ENCODE measurements around the gene XPO6. TPM values are rescaled to one million over a fixed set of nuclear protein-coding genes. Genes with fewer than 3 reads are reported as not detected.

XPO6 gene
- total RNA-seq, 1 donor from 2014 or later: 72.7 TPM

DNA sequence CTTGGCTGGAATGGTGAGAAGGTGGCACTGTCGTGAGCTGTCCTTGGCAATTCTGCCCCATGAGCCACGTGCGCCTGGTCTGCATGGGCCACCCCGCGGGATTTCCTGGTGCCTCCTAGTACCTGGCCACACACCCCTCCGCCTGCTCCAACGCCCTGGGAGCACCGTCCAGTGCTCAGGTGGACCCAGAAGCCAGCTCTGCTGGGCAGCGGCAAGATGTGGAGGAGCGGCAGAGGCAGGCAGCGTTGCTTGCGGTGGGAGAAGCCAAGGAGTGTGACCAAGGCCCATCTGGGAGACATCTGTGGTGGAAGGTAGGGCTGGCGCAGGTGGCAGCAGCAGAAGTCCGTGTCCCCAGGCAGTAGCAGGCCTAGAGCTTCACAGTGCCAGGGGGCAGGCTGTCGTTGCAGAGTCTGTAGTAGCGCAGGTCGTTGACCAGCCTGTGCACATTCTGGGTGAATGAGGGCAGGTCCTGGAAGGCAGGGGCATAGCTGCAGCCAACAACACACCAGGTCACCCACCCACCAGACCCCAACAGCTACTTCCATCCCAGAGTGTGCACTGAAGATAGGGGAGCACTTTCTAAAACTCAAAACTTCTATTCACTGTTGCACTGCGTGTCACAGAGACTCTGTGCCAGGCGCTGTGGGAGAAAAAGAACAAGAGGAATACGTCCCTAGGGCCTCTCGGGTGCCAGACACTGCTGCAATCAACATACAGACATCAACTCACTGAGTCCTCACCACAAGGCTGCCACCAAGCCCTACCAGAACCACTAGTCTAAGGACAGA lies 113.4 kb downstream of the XPO6 start:
- H3K27me3 ChIP-seq: no peaks in the 10 kb centered on the region
- H3K4me3 ChIP-seq: no peak overlapping the region
- intact Hi-C loops (cut with DNase I): no loop called here
- no peak for TF ChIP-seq POLR2A (IDR thresholded peaks at IDR 0.05)
- H3K27ac ChIP-seq: no peak overlapping the region
- no peaks in the 10 kb centered on the region for H3K4me1 ChIP-seq
- H3K9me3 ChIP-seq: no peaks in the 10 kb centered on the region
- DNase-seq (ENCODE audit: extremely low spot score in 2 of 2): no peak
- H3K36me3 ChIP-seq: peaks cover 0 to 56% of the 10 kb centered on the region in 2 donors

DNA sequence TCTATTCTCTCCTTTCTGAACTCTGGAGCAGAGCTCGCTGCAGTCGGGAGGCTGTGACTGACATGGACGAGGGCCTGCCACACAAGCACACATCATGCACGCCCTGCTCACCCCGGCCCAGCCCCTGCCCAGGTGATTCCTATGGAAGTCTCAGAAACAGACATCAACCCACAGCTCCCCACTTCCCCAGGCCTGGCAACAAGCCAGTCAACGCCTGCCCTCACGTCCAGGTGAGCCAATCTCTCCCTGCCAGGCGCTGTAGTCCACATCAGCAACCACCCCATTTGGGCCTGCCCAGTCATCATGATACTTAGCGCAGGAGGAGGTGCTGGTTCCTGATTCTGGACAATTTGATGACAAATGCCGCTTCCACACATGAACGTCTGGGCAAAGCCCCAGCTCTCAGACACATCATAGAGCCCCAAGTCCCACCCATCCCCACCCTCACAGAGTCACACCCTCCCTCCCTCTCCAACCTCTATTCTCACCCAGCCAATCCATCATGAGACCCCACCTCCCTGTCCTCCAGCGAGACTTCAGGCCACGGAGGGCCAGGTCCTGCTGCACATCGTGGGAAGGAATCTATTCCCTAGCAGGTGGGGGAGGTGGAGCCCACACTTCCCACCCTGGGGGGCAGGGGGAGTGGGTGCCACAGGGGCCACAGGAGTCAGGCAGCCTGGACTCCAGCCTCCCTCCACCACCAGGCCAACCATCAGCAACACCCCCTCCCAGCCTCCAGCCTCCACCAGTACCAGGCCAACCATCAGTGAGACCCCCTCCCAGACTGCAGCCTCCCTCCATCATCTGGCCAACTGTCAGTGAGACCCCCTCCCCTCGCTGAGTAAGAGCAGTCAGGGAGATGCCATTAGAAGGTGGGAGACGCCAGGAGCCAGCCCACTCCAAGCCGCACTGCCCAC lies 114.5 kb downstream of the XPO6 start:
- peaks cover 0 to 45% of the 10 kb centered on the region in 2 donors for H3K36me3 ChIP-seq
- no peak overlapping the region for H3K27ac ChIP-seq
- no peak for DNase-seq (ENCODE audit: extremely low spot score in 2 of 2)
- H3K9me3 ChIP-seq: no peaks in the 10 kb centered on the region
- no peak overlapping the region for H3K4me3 ChIP-seq
- H3K4me1 ChIP-seq: no peaks in the 10 kb centered on the region
- H3K27me3 ChIP-seq: no peaks in the 10 kb centered on the region
- intact Hi-C loops (cut with DNase I): no loop called here
- TF ChIP-seq, protein P1, sequence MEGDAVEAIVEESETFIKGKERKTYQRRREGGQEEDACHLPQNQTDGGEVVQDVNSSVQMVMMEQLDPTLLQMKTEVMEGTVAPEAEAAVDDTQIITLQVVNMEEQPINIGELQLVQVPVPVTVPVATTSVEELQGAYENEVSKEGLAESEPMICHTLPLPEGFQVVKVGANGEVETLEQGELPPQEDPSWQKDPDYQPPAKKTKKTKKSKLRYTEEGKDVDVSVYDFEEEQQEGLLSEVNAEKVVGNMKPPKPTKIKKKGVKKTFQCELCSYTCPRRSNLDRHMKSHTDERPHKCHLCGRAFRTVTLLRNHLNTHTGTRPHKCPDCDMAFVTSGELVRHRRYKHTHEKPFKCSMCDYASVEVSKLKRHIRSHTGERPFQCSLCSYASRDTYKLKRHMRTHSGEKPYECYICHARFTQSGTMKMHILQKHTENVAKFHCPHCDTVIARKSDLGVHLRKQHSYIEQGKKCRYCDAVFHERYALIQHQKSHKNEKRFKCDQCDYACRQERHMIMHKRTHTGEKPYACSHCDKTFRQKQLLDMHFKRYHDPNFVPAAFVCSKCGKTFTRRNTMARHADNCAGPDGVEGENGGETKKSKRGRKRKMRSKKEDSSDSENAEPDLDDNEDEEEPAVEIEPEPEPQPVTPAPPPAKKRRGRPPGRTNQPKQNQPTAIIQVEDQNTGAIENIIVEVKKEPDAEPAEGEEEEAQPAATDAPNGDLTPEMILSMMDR (IDR thresholded peaks at IDR 0.05): no peak
- no peak for TF ChIP-seq POLR2A (IDR thresholded peaks at IDR 0.05)
- TF ChIP-seq POLR2AphosphoS5 (IDR thresholded peaks at IDR 0.05; ENCODE audit: insufficient read depth in 1 of 2, low read depth in 1 of 2): no peak

DNA sequence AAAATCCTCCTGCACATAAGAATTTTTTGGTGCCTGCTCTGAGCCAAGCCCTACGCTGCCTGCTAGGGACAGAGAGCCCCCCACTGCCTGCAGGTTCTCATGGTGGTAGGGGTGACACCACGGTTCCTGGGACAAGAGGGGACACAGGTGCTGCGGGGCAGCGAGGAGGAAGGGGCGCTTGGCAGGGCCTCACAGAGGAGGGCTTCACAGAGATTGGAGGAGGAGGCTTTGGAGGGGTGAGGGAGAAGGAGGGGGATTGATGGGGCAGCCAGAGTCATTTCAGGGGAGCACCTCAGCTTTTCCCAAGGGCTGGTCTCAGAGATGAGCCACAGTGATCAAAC lies 118.4 kb downstream of the XPO6 start:
- Histone ChIP-seq H3K27ac (no peak overlapping the region), H3K36me3 (peaks cover 0 to 9% of the 10 kb centered on the region in 2 donors), H3K27me3 (no peaks in the 10 kb centered on the region), H3K4me1 (no peaks in the 10 kb centered on the region), H3K4me3 (no peak overlapping the region), H3K9me3 (no peaks in the 10 kb centered on the region)
- DNase-seq (ENCODE audit: extremely low spot score in 2 of 2): no peak
- intact Hi-C loops (cut with DNase I): no loop called here
- TF ChIP-seq POLR2AphosphoS5 (IDR thresholded peaks at IDR 0.05; ENCODE audit: insufficient read depth in 1 of 2, low read depth in 1 of 2): no peak
- TF ChIP-seq POLR2A (IDR thresholded peaks at IDR 0.05): no peak
- TF ChIP-seq, protein P1 (IDR thresholded peaks at IDR 0.05): no peak

DNA sequence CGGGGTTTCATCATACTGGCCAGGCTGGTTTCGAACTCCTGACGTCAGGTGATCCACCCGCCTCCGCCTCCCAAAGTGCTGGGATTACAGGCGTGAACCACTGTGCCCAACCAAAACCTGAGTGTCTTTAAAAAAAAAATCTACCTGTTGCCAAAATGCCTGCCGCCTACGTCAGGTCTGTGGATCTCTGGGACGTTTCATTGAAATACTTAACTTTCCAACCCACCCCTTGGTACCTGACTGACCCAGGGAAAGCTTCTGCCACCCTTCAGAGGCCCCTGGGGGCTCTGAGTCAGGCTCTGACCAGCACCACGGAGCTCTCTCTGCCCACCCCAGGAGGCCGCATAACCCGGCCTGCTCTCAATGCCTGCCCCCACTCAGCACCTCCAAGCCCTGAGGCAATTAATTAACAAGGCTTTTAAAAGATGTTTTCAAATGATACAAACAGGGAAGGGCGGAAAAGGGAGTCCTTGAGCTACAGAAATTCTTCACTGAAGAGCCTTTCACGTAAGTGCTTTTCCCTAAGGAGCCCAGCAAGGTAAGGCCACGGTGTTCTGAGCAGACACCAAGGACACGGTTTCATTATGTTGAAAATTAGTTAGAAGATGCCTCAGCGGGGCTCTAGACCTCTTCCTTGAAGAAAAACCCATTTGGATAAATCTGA lies 118.9 kb downstream of the XPO6 start:
- H3K4me1 ChIP-seq: no peaks in the 10 kb centered on the region
- intact Hi-C loops (cut with DNase I): no loop called here
- H3K36me3 ChIP-seq: peaks cover 0 to 4% of the 10 kb centered on the region in 2 donors
- no peak for DNase-seq (ENCODE audit: extremely low spot score in 2 of 2)
- no peak overlapping the region for H3K4me3 ChIP-seq
- no peaks in the 10 kb centered on the region for H3K9me3 ChIP-seq
- H3K27me3 ChIP-seq: no peaks in the 10 kb centered on the region
- TF ChIP-seq POLR2AphosphoS5 (IDR thresholded peaks at IDR 0.05; ENCODE audit: insufficient read depth in 1 of 2, low read depth in 1 of 2) (no peak), POLR2A (IDR thresholded peaks at IDR 0.05) (no peak)
- TF ChIP-seq, protein P1 (IDR thresholded peaks at IDR 0.05): no peak
- no peak overlapping the region for H3K27ac ChIP-seq

DNA sequence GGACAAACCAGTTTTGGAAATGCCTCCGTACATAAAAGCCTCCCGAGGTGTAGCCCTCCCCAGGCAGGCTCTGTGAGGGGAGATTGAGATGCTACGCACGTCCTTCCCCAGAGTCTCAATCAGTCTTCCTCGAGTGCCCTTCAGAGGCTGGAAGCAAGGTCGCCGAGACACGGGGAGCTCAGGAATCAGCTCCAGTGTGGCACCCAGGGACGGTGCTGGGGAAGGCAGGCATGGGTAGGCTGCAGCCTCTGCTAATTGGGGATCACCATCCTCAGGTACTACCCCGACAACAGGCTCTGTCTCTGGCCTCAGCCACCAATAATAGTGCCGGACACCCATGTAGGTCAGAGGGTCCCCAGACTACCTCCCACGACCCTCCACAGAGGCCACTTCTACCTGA lies 120.1 kb downstream of the XPO6 start:
- no peaks in the 10 kb centered on the region for H3K9me3 ChIP-seq
- no peaks in the 10 kb centered on the region for H3K4me1 ChIP-seq
- H3K27ac ChIP-seq: no peak overlapping the region
- no peak overlapping the region for H3K4me3 ChIP-seq
- TF ChIP-seq, protein P1 (IDR thresholded peaks at IDR 0.05): no peak
- no peak for TF ChIP-seq POLR2A (IDR thresholded peaks at IDR 0.05)
- TF ChIP-seq POLR2AphosphoS5 (IDR thresholded peaks at IDR 0.05; ENCODE audit: insufficient read depth in 1 of 2, low read depth in 1 of 2): no peak
- no peaks in the 10 kb centered on the region for H3K27me3 ChIP-seq
- no peak for DNase-seq (ENCODE audit: extremely low spot score in 2 of 2)
- intact Hi-C loops (cut with DNase I): no loop called here
- H3K36me3 ChIP-seq: no peaks in the 10 kb centered on the region
